Activated CD8-positive, alpha-beta memory T cell treated with anti-CD3 and anti-CD28 coated beads for 1 hour (primary cell): ENCODE measurements around the gene ADGRL3.
"Not testable (repeated sequence)": the region's sequence is repeated elsewhere in the genome, so short reads cannot be mapped to it uniquely, and the experiment has no call there.

Experiments
- DNase-seq, 2 donors: peaks; one replicate each; pipeline ENCODE4 v3.0.0-alpha.2; 2020; ENCODE audit warnings: low read depth in 1 of 2; ENCODE audit errors: extremely low read depth in 1 of 2

Gene ADGRL3

GRCh38 chr4:61596606-61597340, 396.6 kb downstream of the ADGRL3 start:
- DNase-seq, result no peak

DNA sequence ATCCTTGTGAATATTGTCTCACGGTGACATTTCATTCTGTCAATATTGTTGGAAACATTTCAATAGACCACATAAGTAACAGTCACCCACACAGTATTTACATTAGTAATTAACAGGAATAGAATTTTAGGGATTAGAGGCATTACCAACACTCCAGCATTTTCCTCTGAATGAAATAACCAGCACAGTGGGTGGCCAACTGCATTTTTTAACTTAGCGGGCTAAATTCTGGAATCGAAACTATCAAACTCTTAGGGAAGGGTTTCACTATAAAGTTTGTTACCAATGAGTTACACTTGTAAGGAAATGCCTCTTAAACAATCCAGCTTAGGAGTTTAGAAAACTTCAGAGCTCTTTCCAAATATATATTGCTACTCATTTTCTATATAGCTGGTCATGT, 403.0 kb downstream of the ADGRL3 start:
- no peak for DNase-seq

DNA sequence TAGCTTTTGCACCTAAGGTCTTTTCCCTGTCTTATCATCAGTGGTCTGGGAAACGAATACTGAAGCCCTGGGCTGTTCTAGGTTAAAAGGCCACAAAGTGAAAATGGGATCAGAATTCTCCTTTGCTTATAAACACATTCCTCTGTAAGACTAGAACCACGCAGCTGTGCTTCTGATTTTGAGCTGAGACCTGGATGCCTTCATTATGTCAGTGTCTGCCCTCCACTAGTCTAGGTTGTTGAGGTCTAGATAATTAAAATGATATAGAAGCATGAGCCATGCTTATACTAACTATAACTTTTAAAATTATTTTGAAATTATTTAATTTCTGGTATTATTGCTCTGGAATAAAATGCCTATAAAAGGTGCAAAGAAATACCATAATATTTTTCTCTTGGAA, 403.9 kb downstream of the ADGRL3 start:
- DNase-seq, result no peak

GRCh38 chr4:61605984-61606383, 405.9 kb downstream of the ADGRL3 start:
- no peak for DNase-seq

DNA sequence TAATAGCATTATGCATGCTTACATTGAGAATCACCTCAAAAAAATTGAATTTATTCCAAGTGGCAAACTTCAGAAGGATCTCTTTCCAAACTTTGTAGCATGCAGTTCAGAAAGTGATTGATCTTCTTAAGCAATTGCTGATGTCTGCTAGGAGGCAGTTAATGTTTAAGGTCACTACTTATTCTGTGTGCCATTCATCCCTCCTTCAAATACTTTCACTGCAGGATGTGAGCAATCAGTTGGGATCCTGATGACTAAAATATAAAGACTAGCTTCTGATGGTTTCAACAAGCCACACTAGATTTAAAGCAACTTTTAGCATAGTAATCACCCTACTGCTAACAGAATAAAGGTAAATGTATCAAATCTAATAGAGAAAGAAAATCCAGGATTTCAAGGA, 414.1 kb downstream of the ADGRL3 start:
- no peak for DNase-seq

GRCh38 chr4:61619528-61619927, 419.4 kb downstream of the ADGRL3 start:
- DNase-seq, result no peak

DNA sequence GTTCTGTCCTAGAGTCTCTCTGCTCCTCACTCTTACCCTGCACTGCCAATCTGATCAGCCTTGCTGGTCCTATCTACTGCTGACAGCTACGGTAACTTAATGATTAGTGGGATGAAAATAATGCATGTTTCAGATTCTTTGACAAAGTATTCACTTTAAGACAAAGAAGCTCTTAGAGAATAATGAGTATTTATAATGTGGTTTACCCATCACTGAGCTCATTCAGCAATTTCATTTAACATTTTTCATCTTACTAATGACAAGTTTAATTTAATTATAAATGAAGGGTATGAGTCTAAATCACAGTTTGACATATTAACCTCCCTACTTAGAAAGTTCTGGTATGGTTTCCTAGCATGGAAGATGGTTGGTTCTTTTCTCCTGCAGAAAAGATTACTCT, 428.2 kb downstream of the ADGRL3 start:
- no peak for DNase-seq

- DNase-seq, result no peak
These were observed 428.6 kb downstream of the ADGRL3 start for GRCh38 chr4:61628727-61629126.

DNA sequence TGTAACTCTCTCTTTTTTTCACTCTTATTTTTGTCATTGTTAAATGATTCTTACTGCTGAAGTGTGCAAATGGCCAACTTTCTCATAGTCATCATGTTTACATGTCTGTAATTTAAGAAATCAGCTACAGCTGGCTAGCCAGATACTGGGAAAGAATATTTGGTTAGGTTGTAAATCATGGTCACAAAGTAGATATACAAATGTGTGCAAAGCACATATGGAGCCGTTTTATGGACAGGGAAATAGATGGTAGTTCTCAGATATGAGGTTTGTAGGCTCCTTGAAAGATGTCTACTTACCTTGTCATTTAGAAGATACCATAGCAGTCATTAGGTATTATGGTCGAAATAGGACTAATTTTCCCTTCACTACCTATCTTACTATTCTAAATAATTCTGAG, 430.4 kb downstream of the ADGRL3 start:
- no peak for DNase-seq

- no peak for DNase-seq
These were observed 438.5 kb downstream of the ADGRL3 start for GRCh38 chr4:61638591-61638990.

DNA sequence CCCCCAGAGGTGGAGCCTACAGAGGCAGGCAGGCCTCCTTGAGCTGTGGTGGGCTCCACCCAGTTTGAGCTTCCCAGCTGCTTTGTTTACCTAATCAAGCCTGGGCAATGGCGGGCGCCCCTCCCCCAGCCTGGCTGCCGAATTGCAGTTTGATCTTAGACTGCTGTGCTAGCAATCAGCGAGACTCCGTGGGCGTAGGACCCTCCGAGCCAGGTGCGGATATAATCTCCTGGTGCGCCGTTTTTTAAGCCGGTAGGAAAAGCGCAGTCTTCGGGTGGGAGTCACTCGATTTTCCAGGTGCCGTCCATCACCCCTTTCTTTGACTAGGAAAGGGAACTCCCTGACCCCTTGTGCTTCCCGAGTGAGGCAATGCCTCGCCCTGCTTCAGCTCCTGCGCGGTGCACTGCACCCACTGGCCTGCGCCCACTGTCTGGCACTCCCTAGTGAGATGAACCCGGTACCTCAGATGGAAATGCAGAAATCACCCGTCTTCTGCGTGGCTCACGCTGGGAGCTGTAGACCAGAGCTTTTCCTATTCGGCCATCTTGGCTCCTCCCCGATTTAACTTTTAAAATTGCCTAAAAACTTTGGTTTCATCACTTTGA, 446.7 kb downstream of the ADGRL3 start:
- DNase-seq, result not testable (repeated sequence)

DNA sequence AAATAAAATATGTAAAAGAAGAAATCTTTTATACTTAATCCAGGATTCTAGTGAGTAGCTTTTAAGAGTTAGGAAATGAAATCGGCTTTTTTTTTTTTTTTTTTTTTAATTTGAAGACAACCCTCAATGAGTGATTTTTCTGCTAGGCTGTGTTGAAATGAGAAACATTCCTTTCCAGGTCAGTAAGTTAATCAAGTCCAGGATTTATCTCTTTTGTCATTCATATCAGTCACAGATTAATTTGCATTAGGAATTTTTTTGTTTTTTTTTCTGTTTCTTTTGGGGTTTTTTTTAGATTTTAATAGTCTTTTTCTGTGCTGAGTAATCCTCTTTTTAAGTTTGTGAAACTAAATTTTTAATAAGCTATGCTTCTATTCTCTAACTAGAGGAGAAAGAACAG, 448.1 kb downstream of the ADGRL3 start:
- DNase-seq, result no peak

- no peak for DNase-seq
These were observed 456.9 kb downstream of the ADGRL3 start for GRCh38 chr4:61657016-61657415.

DNA sequence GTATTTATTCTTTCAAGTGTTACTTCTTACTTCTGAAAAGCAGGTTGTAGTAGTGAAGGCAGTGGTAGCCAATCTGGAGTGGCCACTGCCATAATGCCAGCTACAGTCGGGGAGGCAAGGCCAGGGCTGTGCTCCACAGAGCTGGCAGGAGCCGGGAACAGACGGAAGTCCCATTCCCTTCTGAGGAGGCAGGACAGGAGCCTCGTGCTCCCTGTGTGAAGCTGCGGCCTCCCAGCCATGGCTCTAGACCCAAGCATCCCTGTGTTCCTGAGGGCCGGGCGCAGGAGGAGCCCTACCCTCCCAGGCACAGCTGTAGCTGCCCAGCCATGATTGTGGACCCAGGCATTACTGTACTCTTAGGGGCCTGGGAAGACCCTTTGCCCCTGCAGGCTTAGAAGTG, 461.8 kb downstream of the ADGRL3 start:
- DNase-seq, result no peak

DNA sequence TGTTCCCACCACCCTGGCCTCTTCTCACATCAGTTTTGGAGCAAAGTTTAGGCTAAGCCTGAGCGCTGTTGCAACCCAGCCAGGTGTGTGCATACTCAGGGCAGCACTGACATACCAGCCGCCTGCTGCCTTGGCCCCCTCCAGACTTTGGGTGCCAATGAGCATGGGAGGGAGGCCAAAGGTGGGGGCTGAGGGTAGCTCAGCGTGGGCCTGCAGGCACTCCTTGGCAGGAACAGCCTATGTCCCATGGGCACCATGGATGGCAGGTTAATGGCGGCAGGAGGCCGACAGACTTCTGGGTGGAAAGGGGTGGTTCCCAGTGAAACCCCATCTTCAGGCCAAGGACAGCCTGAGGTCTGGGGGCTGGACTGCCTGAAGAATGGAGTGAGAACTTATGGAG, 462.2 kb downstream of the ADGRL3 start:
- DNase-seq, result no peak

GRCh38 chr4:61663310-61663709, 463.2 kb downstream of the ADGRL3 start:
- DNase-seq, result no peak

DNA sequence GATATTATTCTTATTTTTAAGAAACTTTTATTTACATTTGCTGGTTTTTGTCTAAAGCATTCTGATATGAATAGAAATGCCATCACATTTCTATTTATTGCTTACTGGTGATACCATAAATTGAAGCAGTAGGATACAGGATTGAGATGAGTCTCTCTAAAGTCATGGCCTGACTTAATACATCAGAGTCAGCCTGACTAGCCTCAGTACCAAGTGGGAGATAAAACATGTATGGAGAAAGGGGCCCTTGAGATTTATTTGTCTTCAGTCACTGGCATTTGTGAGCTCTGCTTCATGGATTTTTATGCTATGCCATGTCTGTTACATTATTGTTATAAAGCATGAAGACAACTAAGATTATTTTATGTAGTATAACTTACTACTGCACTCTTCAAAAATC, 465.5 kb downstream of the ADGRL3 start:
- no peak for DNase-seq

GRCh38 chr4:61666244-61666643, 466.1 kb downstream of the ADGRL3 start:
- no peak for DNase-seq

GRCh38 chr4:61671599-61671998, 471.5 kb downstream of the ADGRL3 start:
- DNase-seq, result no peak

DNA sequence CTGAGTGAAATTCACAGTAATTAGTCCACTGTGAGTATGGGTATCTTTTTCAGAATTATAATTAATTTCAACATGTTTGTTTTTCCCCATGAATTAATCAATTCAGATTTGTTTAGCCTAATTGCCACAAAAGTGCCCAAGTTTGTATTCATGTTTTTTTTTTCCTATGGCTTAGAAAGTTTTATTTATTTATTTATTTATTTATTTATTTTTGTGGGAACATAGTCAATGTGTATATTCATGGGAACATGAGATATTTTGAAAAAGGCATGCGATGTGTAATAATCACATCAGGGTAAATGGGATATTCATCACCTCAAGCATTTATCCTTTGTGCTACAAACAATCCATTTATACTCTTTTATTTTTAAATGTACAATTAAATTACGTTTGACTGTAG, 475.3 kb downstream of the ADGRL3 start:
- no peak for DNase-seq

GRCh38 chr4:61678297-61678696, 478.2 kb downstream of the ADGRL3 start:
- DNase-seq, result no peak

DNA sequence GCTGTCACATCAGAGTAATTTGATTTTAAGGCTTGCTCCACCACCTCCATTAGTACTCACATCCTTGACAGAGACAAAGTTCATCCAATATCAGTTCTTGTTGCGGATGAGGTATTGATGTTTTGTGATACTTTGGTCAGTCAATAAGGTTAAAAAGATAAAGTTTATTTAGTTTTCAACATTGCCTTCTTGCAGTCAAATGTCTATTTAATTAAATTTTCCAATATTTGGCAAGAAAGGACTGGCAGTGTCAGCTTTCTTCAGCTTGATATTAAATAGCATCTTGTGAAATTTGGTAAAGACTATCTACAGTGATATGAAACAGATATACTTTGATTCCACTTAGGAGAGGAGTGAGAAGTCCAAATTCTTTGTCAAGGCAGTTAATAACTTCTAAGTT, 493.4 kb downstream of the ADGRL3 start:
- no peak for DNase-seq

DNA sequence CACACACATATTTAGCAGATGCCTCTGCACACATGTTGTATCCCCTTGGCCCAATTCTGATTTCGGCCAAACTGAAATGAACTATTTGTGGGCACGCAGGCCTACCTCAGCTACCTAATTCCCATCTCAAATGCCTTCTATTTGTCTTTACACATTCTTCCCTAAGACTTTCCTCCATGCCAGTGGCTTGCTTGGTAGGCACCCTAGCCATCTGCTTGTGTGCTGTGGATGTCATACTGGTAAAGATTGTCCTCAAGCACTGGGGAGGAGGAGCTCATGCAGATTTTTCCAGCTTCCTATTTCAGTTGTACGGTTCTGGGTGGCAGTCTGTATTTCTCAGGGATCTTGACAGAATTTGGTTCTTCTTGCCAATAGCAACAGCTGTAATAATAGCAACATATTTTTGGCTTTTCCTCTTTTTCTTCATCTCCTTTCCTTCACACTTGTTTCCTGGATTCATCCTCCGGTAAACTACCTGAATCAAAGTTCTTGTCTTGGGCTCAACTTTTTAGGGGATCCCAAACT, 514.3 kb downstream of the ADGRL3 start:
- no peak for DNase-seq
